Measurements from ENCODE around the gene SAMD4A.

The SAMD4A gene

DNA sequence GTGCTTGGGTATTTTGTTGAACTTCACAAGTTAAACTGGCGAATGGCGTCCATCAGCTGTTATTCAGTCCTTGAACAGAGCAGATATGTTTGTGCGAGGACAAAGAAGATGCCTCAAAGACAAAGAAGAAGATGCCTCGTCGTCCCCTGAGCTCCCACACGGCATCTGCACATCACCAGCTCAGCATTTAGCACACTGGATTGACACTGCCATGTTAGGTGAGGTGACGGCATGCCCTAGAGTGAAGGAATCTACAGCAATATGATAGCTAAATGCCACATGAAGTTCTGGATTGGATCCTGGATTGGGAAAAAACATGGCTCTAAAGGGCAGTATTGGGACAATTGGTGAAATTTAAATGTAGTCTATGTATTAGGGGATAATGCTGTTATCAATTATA lies 15.4 kb downstream of the SAMD4A start:
- peaks cover 16% of the 10 kb centered on the region for H3K9me3 Mint-ChIP-seq
- no peak overlapping the region for H3K27ac Mint-ChIP-seq
- H3K4me1 Mint-ChIP-seq = peaks cover 35% of the 10 kb centered on the region

DNA sequence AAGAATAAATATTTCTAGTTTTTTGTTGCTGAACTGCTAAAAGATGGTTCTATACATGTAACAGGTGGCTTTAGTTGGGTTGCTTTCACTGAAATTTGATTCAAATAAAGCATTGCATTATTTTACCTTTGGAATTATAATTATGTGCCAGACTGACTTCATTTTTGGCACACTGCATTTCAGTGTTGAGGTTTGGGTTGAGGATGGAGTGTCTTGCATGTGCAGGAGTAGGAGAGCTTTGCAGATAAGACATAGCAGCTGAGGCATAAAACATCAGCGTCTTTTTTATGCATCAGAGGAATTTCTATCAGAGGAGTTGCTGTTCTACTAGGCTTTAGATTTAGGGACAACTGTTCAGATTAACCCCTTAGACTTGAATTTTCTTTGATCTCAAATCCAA lies 17.2 kb downstream of the SAMD4A start:
- H3K36me3 Mint-ChIP-seq (ENCODE audit: low read depth) = peaks cover 22% of the 10 kb centered on the region
- H3K9me3 Mint-ChIP-seq = peaks cover 18% of the 10 kb centered on the region
- H3K27ac Mint-ChIP-seq = peak overlapping the region in 1 of 3 experiments; percentile 20
- H3K27me3 Mint-ChIP-seq (ENCODE audit: low read depth) = no peaks in the 10 kb centered on the region
- peaks cover 20% of the 10 kb centered on the region for H3K4me1 Mint-ChIP-seq
- TF ChIP-seq, protein P1, sequence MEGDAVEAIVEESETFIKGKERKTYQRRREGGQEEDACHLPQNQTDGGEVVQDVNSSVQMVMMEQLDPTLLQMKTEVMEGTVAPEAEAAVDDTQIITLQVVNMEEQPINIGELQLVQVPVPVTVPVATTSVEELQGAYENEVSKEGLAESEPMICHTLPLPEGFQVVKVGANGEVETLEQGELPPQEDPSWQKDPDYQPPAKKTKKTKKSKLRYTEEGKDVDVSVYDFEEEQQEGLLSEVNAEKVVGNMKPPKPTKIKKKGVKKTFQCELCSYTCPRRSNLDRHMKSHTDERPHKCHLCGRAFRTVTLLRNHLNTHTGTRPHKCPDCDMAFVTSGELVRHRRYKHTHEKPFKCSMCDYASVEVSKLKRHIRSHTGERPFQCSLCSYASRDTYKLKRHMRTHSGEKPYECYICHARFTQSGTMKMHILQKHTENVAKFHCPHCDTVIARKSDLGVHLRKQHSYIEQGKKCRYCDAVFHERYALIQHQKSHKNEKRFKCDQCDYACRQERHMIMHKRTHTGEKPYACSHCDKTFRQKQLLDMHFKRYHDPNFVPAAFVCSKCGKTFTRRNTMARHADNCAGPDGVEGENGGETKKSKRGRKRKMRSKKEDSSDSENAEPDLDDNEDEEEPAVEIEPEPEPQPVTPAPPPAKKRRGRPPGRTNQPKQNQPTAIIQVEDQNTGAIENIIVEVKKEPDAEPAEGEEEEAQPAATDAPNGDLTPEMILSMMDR (IDR thresholded peaks at IDR 0.05; ENCODE audit: unreplicated experiment in 3 of 3) = no peak
- no peak overlapping the region for H3K4me3 Mint-ChIP-seq

More for the DNA sequence above, 15.4 kb downstream of the SAMD4A start:
- Mint-ChIP-seq H3K36me3 (ENCODE audit: low read depth) (peaks cover 22% of the 10 kb centered on the region), H3K4me3 (no peak overlapping the region), H3K27me3 (ENCODE audit: low read depth) (no peaks in the 10 kb centered on the region)
- TF ChIP-seq, protein P1 (IDR thresholded peaks at IDR 0.05; ENCODE audit: unreplicated experiment in 3 of 3) = no peak

DNA sequence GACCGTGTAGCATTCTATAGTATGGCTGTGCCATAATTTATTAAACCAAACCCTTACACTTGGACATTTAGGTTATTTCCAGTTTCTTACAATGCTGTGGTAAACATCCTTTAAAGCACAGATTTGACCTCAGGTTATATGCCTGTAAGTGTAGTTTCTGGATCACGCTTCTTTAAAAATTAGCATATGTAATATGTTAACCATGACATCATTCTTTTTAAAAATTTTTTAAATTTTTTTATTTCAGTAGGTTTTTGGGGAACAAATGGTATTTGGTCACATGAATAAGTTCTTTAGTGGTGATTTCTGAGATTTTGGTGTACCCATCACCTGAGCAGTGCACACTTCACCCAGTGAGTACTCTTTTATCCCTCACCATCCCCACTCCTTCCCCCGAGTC lies 18.3 kb downstream of the SAMD4A start:
- Mint-ChIP-seq H3K27ac (no peak overlapping the region), H3K36me3 (ENCODE audit: low read depth) (peaks cover 22% of the 10 kb centered on the region), H3K27me3 (ENCODE audit: low read depth) (no peaks in the 10 kb centered on the region), H3K4me1 (peaks cover 14% of the 10 kb centered on the region), H3K4me3 (no peak overlapping the region), H3K9me3 (peaks cover 18% of the 10 kb centered on the region)
- TF ChIP-seq, protein P1 (IDR thresholded peaks at IDR 0.05; ENCODE audit: unreplicated experiment in 3 of 3) = no peak

DNA sequence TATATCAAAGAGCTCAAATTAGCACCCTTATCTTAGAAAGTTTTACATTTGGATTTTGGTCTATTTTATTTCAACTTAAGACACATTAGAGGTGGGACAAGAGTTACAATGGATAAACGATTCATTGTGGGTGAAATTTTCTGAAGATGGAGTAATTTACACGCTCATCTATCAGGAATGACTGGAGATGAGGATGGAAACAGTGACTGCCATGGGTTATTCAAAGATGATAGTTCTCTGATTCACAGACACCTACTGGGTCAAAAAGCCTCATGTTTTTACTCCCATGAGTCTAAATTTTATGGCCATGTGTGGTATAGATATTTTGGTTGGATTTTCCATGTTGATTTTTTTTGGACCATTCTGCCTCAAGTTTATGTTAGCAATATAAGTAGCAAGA lies 22.1 kb downstream of the SAMD4A start:
- peaks cover 22% of the 10 kb centered on the region for H3K36me3 Mint-ChIP-seq (ENCODE audit: low read depth)
- TF ChIP-seq, protein P1 (IDR thresholded peaks at IDR 0.05; ENCODE audit: unreplicated experiment in 3 of 3) = no peak
- H3K4me1 Mint-ChIP-seq = peaks cover 3% of the 10 kb centered on the region
- H3K27ac Mint-ChIP-seq = no peak overlapping the region
- H3K4me3 Mint-ChIP-seq = no peak overlapping the region
- H3K9me3 Mint-ChIP-seq = peaks cover 18% of the 10 kb centered on the region
- no peaks in the 10 kb centered on the region for H3K27me3 Mint-ChIP-seq (ENCODE audit: low read depth)

DNA sequence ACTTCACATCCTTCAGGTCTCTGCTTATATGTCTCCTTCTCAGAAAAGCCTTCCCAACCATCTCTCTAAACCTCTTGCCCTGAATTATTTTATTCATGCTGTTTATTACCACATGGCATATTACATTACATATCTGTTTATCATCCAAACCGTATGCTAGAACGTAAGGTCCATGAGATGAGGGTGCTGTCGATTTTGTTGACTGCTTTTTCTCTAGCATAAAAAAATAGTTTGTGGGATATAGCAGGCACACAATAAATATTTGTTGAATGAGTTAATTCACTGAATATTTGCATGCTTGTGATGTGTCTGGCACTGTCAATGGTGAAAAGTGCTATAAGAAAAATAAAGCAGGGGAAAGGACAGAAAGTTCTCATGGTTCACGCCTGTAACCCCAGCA lies 22.9 kb downstream of the SAMD4A start:
- H3K27ac Mint-ChIP-seq = no peak overlapping the region
- H3K9me3 Mint-ChIP-seq = peaks cover 18% of the 10 kb centered on the region
- no peak overlapping the region for H3K4me3 Mint-ChIP-seq
- no peaks in the 10 kb centered on the region for H3K27me3 Mint-ChIP-seq (ENCODE audit: low read depth)
- H3K4me1 Mint-ChIP-seq = no peaks in the 10 kb centered on the region
- TF ChIP-seq, protein P1 (IDR thresholded peaks at IDR 0.05; ENCODE audit: unreplicated experiment in 3 of 3) = no peak
- peaks cover 22% of the 10 kb centered on the region for H3K36me3 Mint-ChIP-seq (ENCODE audit: low read depth)

DNA sequence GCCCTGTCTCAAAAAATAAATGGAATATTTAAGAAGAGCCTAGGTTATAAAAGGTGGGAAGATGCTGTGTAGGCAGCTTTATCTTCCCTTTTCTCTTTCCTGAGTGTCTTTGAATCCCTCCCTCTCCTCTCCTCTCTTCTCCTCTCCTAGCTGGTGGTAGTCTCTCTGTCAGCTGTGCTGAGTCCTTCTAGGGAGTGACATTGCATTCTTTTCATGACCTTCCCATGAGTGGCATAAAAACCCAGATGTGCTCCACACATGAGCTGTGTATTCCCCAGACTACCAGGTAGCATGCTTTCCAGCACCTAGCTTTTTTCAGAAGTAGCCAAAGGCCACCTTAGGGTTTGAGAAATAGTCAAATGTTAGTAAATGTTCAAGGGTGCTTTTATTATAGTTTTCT lies 23.6 kb downstream of the SAMD4A start:
- TF ChIP-seq, protein P1 (IDR thresholded peaks at IDR 0.05; ENCODE audit: unreplicated experiment in 3 of 3) = no peak
- H3K4me3 Mint-ChIP-seq = no peak overlapping the region
- no peaks in the 10 kb centered on the region for H3K27me3 Mint-ChIP-seq (ENCODE audit: low read depth)
- peaks cover 22% of the 10 kb centered on the region for H3K36me3 Mint-ChIP-seq (ENCODE audit: low read depth)
- peaks cover 18% of the 10 kb centered on the region for H3K9me3 Mint-ChIP-seq
- H3K27ac Mint-ChIP-seq = no peak overlapping the region
- H3K4me1 Mint-ChIP-seq = no peaks in the 10 kb centered on the region
